HG02588 (cell line): ENCODE results near the gene OR8S1.
A peak's percentile ranks its signal among the peaks of the same experiment; 100 is the strongest.
"Not testable (repeated sequence)": the region's sequence is repeated elsewhere in the genome, so short reads cannot be mapped to it uniquely, and the experiment has no call there.

ENCODE experiments used
- ATAC-seq: cut with Tn5 transposase; IDR thresholded peaks from one replicate; pipeline ENCODE4 v1.9.1; 2021; ENCODE audit warnings: mild to moderate bottlenecking, moderate library complexity; ENCODE audit not compliant: unreplicated experiment

The OR8S1 gene, protein sequence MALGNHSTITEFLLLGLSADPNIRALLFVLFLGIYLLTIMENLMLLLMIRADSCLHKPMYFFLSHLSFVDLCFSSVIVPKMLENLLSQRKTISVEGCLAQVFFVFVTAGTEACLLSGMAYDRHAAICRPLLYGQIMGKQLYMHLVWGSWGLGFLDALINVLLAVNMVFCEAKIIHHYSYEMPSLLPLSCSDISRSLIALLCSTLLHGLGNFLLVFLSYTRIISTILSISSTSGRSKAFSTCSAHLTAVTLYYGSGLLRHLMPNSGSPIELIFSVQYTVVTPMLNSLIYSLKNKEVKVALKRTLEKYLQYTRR

DNA sequence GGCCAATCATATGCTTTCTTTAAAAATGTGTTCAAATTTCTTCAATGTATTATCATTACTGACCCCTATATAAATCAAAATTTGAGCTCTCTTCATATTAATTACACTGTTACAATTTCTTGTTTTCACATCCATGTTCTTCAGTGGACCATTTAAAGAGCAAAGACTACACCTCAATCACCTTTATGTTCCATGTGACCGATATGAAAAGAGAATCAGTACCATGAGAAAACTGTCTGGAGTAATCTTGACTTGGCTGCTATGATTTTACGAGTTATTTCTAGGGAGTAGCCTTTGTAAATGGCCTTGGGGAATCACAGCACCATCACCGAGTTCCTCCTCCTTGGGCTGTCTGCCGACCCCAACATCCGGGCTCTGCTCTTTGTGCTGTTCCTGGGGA is at the start of gene OR8S1:
OR8S1 (plus strand) TSS at position 301 of the 400 bp plus-strand sequence; CDS start at position 301, 0 bp downstream.
- ATAC-seq: no peak

DNA sequence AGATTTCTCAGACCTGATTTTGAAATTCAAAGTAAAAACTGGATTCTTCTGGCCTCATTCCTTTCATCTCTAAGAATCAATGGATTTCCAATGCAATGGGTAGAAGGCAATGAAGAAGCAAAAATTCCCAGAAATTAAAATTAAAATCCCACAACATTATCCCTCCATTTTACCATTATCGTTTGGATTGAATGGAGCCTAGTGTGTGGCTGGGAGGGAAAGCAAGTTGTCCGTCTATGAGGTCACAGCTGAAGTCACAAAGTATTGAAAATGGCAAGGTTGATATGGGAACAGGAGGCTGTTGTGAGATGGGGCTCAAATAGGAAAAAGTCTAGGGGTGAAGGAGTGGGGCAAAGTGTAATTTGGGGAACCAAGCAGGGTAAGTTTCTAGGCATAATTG is 43.2 kb upstream of the OR8S1 start, which contains the start of gene C12orf54:
C12orf54 (plus strand) TSS at position 301 of the 400 bp plus-strand sequence. CDS start 799 bp downstream, outside the sequence.
- no peak for ATAC-seq

GRCh38 chr12:48482930-48483329 is 42.5 kb upstream of the OR8S1 start:
- ATAC-seq: no peak

GRCh38 chr12:48486261-48486660 is 39.2 kb upstream of the OR8S1 start:
- ATAC-seq: no peak

GRCh38 chr12:48486679-48487078 is 38.8 kb upstream of the OR8S1 start:
- no peak for ATAC-seq

DNA sequence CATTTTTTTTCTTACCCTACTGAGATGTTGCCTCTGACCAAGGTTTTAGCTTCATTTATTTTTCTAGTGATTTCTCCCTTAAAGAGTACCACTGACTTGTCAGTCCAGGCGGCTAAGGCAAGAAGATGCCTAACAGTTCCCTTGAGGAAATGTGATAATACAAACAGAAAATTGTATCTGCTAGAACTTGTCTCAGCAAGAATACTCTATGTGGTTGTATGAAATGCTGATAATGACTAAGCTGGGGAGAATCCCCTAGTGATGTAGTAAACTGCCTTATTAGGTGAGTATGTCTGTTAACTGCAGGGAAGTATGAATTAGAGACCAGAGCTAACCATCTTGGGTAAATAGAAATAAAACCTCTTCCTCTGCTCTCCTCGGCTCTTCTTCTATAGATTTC is 36.4 kb upstream of the OR8S1 start:
- ATAC-seq: peak; percentile 93

GRCh38 chr12:48489456-48489855 is 36.0 kb upstream of the OR8S1 start:
- peak; percentile 10 for ATAC-seq

DNA sequence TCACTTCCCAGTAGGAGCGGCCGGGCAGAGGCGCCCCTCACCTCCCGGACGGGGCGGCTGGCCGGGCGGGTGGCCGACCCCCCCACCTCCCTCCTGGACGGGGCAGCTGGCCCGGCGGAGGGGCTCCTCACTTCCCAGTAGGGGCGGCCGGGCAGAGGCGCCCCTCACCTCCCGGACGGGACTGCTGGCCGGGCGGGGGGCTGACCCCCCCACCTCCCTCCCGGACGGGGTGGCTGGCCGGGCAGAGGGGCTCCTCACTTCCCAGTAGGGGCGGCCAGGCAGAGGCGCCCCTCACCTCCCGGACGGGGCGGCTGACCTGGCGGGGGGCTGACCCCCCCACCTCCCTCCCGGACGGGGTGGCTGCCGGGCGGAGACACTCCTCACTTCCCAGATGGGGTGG is 25.2 kb upstream of the OR8S1 start:
- not testable (repeated sequence) for ATAC-seq

DNA sequence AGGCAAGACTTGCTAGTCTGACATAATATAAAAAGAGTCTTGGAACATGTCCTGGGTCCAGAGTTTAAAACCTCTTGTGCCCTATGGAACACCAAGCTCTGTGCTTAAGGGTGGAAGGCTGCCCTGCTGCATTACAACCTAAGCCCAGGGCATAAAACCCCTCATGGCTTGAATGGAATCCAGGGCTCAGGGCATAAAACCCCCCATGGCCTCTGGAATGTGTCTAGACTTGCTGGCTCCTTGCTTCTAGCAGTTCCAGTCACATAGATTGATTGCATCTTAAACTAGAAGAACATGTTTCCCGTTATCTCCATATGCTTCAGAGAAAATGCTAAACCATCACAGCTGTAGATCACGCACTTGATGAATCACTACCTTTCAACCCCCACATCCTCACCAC is 18.6 kb upstream of the OR8S1 start:
- ATAC-seq: not testable (repeated sequence)

DNA sequence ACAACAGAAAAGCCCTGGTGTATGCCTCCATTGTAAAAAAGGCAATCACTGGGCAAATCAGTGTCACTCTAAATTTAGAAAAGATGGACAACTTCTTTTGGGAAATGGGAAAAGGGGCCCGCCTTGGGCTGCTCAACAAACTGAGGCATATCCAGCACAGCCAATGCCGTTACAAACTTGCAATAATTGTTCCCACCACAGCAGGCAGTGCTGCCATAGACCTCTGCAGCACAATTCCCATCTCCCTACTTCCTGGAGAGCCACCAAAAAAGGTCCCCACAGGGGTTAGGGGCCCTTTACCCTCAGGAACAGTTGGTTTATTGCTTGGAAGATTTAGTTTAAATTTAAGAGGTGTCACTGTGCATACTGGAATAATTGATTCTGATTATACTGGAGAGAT is 16.4 kb upstream of the OR8S1 start:
- ATAC-seq: no peak

GRCh38 chr12:48510111-48510510 is 15.3 kb upstream of the OR8S1 start:
- ATAC-seq: no peak

- ATAC-seq: peak; percentile 82
These were observed 12.6 kb upstream of the OR8S1 start for GRCh38 chr12:48512855-48513254.

DNA sequence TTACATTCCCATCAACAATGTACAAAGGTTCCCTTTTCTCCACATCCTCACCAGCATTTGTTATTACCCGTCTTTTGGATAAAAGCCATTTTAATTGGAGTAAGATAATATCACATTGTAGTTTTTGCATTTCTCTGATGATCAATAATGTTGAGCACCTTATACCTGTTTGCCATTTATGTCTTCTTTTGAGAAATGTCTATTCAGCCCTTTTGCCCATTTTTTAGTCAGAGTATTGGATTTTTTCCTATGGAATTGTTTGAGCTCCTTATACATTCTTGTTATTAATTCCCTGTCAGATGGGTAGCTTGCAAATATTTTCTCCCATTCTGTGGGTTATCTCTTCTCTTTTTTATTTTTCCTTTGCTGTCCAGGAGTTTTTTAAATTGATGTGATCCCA is 10.7 kb upstream of the OR8S1 start:
- ATAC-seq: no peak

DNA sequence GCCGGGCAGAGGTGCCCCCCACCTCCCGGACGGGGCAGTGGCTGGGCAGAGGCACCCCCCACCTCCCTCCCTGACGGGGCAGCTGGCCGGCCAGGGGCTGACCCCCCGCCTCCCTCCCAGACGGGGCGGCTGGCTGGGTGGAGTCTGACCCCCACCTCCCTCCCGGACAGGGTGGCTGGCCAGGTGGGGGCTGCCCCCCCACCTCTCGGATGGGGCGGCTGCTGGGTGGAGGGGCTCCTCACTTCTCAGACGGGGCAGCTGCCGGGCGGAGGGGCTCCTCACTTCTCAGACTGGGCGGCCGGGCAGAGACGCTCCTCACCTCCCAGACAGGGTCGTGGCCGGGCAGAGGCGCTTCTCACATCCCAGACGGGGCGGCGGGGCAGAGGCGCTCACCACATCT is 5.1 kb upstream of the OR8S1 start:
- not testable (repeated sequence) for ATAC-seq

GRCh38 chr12:48527891-48528670 is 2.6 kb downstream of the OR8S1 start:
- ATAC-seq: no peak

DNA sequence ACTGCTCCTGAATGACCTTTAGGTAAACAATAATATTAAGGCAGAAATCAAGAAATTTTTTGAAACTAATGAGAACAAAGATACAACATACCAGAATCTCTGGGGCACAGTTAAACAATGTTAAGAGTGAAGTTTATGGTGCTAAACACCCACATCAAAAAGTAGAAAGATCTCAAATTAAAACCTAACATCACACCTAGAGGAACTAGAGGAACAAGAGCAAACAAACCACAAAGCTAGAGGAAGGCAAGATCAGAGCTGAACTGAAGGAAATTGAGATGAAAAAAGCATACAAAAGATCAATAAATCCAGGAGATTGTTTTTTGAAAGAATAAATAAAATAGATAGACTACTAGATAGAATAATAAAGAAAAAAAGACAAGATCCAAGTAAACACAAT is 7.2 kb downstream of the OR8S1 start:
- ATAC-seq: no peak

DNA sequence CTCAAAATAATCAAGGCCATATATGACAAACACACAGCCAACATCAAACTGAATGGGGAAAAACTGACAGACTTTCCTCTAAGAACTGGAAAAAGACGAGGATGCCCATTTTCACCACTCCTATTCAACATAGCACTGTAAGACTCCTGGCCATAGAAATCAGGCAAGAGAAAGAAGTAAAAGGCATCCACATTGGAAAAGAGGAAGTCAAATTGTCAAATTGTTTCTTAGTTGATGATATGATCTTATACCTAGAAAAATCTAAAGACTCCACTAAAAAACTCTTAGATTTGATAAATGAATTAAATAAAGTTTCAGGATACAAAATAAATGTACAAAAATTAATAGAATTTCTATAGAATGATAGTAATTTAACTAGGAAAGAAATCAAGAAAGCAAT is 11.2 kb downstream of the OR8S1 start:
- no peak for ATAC-seq

DNA sequence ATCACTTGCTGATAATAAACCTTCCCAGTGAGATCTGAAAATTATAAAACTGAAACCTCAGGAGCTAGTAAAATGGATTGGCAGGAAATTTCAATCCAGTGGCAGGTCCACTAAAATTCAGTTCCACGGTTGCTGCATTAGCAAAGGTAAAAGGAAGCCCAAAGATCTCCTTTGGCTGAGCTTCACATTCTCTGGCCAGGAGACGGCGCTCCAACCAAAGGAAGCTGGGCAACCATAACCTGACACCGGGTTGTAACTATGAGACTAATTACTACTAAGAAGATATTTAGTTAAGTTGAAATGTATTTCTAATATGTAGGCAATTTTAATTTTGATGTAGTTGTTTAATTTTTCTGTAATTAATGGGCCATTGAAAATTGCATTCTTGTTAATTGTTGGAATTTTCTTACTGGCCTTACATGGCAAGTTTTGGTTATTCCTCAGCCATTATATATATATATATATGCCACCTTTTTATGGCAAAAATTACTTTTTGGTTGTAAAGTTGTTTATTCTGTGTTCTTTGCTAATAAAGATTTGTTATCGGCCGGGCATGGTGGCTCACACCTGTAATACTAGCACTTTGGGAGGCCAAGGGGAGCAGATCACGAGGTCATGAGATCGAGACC is 17.0 kb downstream of the OR8S1 start:
- ATAC-seq: no peak

DNA sequence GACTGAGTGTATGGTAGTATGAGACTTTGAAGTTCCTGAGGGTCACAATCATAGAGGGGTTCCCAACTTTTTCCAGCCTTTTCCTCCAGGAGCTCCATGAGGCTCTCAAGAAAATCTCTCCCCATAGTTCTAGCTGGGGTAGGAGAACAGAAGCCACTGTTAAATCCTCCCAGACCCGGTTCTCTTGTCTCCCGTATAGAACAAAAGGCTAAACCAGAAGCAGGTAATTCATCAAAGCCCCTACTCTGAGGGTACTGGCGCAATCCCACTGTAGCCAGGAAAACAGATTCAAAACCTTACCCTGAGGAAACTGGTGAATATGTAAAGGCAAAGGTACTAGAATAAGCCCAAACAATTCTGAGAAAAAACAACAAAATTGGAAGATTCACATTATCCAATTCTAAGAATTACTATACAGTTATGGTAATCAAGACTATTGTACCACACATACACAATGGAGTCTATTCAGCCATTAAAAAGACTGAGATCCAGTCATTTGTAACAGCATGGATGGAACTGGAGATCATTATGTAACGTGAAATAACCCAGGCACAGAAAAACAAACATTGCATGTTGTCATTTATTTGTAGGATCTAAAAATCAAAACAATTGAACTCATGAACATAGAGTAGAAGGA is 20.5 kb downstream of the OR8S1 start:
- no peak for ATAC-seq

- not testable (repeated sequence) for ATAC-seq
These were observed 21.6 kb downstream of the OR8S1 start for GRCh38 chr12:48547012-48547411.

DNA sequence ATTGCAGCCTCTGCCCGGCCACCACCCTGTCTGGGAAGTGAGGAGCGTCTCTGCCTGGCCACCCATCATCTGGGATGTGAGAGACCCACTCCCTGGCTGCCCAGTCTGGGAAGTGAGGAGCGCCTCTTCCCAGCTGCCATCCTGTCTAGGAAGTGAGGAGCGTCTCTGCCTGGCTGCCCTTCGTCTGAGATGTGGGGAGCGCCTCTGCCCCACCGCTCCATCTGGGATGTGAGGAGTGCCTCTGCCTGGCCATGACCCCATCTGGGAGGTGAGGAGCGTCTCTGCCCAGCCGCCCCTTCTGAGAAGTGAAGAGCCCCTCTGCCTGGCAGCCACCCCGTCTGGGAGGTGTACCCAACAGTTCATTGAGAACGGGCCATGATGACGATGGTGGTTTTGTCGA is 26.2 kb downstream of the OR8S1 start:
- not testable (repeated sequence) for ATAC-seq
